Mesodermal cell (in vitro differentiated cells): ENCODE data around the gene MATK.

Source experiments
- H3K27ac ChIP-seq: 2 replicates; pipeline ENCODE4 v1.7.0; 2013; ENCODE audit warnings: mild to moderate bottlenecking, low read depth, low read length, moderate library complexity; ENCODE audit not compliant: severe bottlenecking
- H3K36me3 ChIP-seq: 2 replicates; pipeline ENCODE4 v1.7.1; 2013; ENCODE audit warnings: mild to moderate bottlenecking, low read length, moderate library complexity; ENCODE audit not compliant: control insufficient read depth, insufficient read depth
- H3K4me1 ChIP-seq: one replicate; pipeline ENCODE4 v1.7.1; 2013; ENCODE audit warnings: mild to moderate bottlenecking, low read length; ENCODE audit not compliant: insufficient read depth, control insufficient read depth, poor library complexity, severe bottlenecking
- H3K4me3 ChIP-seq: 2 replicates; pipeline ENCODE4 v1.7.0; 2013; ENCODE audit warnings: low read length, control low read depth, mild to moderate bottlenecking; ENCODE audit not compliant: insufficient read depth, poor library complexity, severe bottlenecking; ENCODE audit errors: extremely low read depth
- H3K9me3 ChIP-seq: 2 replicates; pipeline ENCODE4 v1.7.1; 2013; ENCODE audit warnings: mild to moderate bottlenecking, low read length, moderate library complexity; ENCODE audit not compliant: control insufficient read depth
- WGBS, 2 experiments: methylation state at CpG; one replicate each; pipeline ENCODE4 v1.1.5; 2013; ENCODE audit warnings: missing lambda C conversion rate in 2 of 2; ENCODE audit not compliant: insufficient coverage in 2 of 2; 5-methylcytosine and 5-hydroxymethylcytosine counted together

The MATK gene

GRCh38 chr19:3743486-3743885 is 42.7 kb downstream of the MATK start:
- 88 to 95% methylated on average over 2 of the region's 2 CpGs for WGBS, 2 experiments
- Histone ChIP-seq H3K27ac (no peak overlapping the region), H3K4me1 (no peaks in the 10 kb centered on the region), H3K4me3 (no peak overlapping the region), H3K9me3 (no peaks in the 10 kb centered on the region), H3K36me3 (no peaks in the 10 kb centered on the region)

- Histone ChIP-seq H3K36me3 (no peaks in the 10 kb centered on the region), H3K9me3 (no peaks in the 10 kb centered on the region), H3K27ac (no peak overlapping the region), H3K4me1 (no peaks in the 10 kb centered on the region), H3K4me3 (no peak overlapping the region)
- whole genome bisulfite sequencing, 2 experiments, result 91 to 96% methylated on average over 18 to 24 of the region's 24 CpGs
Measured at GRCh38 chr19:3740431-3740830, 45.8 kb downstream of the MATK start.

GRCh38 chr19:3738477-3739220 is 47.5 kb downstream of the MATK start:
- WGBS, 2 experiments, result 93 to 95% methylated on average over 27 to 32 of the region's 32 CpGs
- Histone ChIP-seq H3K27ac (no peak overlapping the region), H3K36me3 (no peaks in the 10 kb centered on the region), H3K4me1 (no peaks in the 10 kb centered on the region), H3K9me3 (no peaks in the 10 kb centered on the region), H3K4me3 (no peak overlapping the region)

- WGBS, 2 experiments, result 88 to 89% methylated on average over 8 of the region's 10 CpGs
- H3K27ac ChIP-seq, result no peak overlapping the region
- no peaks in the 10 kb centered on the region for H3K9me3 ChIP-seq
- no peaks in the 10 kb centered on the region for H3K36me3 ChIP-seq
- no peak overlapping the region for H3K4me3 ChIP-seq
- no peaks in the 10 kb centered on the region for H3K4me1 ChIP-seq
Measured at GRCh38 chr19:3737487-3738205, 48.5 kb downstream of the MATK start.

GRCh38 chr19:3736106-3736724 is 50.0 kb downstream of the MATK start:
- WGBS, 2 experiments, result 95 to 97% methylated on average over 11 to 18 of the region's 21 CpGs
- Histone ChIP-seq H3K4me3 (no peak overlapping the region), H3K4me1 (no peaks in the 10 kb centered on the region), H3K27ac (no peak overlapping the region), H3K36me3 (no peaks in the 10 kb centered on the region), H3K9me3 (no peaks in the 10 kb centered on the region)

GRCh38 chr19:3734310-3734600 is 51.9 kb downstream of the MATK start:
- H3K4me1 ChIP-seq, result no peaks in the 10 kb centered on the region
- no peak overlapping the region for H3K27ac ChIP-seq
- WGBS, 2 experiments, result 89 to 100% methylated on average over 1 of the region's 14 CpGs
- H3K9me3 ChIP-seq, result no peaks in the 10 kb centered on the region
- H3K4me3 ChIP-seq, result no peak overlapping the region
- no peaks in the 10 kb centered on the region for H3K36me3 ChIP-seq

- H3K4me3 ChIP-seq, result no peak overlapping the region
- WGBS, 2 experiments, result 86 to 87% methylated on average over 18 to 19 of the region's 20 CpGs
- no peaks in the 10 kb centered on the region for H3K36me3 ChIP-seq
- no peaks in the 10 kb centered on the region for H3K4me1 ChIP-seq
- no peak overlapping the region for H3K27ac ChIP-seq
- H3K9me3 ChIP-seq, result no peaks in the 10 kb centered on the region
Measured at GRCh38 chr19:3733549-3734309, 52.5 kb downstream of the MATK start.

- Histone ChIP-seq H3K4me3 (no peak overlapping the region), H3K36me3 (no peaks in the 10 kb centered on the region), H3K9me3 (no peaks in the 10 kb centered on the region), H3K27ac (no peak overlapping the region), H3K4me1 (peaks cover 6% of the 10 kb centered on the region)
- 75 to 100% methylated on average over 1 of the region's 1 CpG for WGBS, 2 experiments
Measured at GRCh38 chr19:3732108-3732507, 54.1 kb downstream of the MATK start.

- peaks cover 6% of the 10 kb centered on the region for H3K4me1 ChIP-seq
- WGBS, 2 experiments, result 92 to 93% methylated on average over 28 to 32 of the region's 32 CpGs
- H3K4me3 ChIP-seq, result no peak overlapping the region
- no peak overlapping the region for H3K27ac ChIP-seq
- no peaks in the 10 kb centered on the region for H3K9me3 ChIP-seq
- no peaks in the 10 kb centered on the region for H3K36me3 ChIP-seq
Measured at GRCh38 chr19:3730457-3730958, 55.7 kb downstream of the MATK start.
